ENCODE results near the gene BRINP3. TPM values are rescaled to one million over a fixed set of nuclear protein-coding genes. Genes with fewer than 3 reads are reported as not detected.

Gene BRINP3
- total RNA-seq, 1 experiment from 2014 or later, result 0.28 TPM

- Mint-ChIP-seq H3K27ac (no peak overlapping the region), H3K9me3 (peaks cover 4% of the 10 kb centered on the region), H3K4me1 (peaks cover 5% of the 10 kb centered on the region), H3K36me3 (no peaks in the 10 kb centered on the region), H3K27me3 (ENCODE audit: low read depth) (no peaks in the 10 kb centered on the region), H3K4me3 (no peak overlapping the region)
- ATAC-seq, result no peak
- TF ChIP-seq NFYB (CRISPR knock-in tag; conservative IDR thresholded peaks at IDR 0.05; ENCODE audit: low read depth) (no peak), ZNF396 (CRISPR knock-in tag; IDR thresholded peaks at IDR 0.05; ENCODE audit: borderline replicate concordance) (no peak), HMGXB4 (CRISPR knock-in tag; IDR thresholded peaks at IDR 0.05) (no peak)
- ChIA-PET POLR2A (no interaction called here), CTCF (no interaction called here)
- no peak for DNase-seq (ENCODE audit: low spot score)
Measured at GRCh38 chr1:190154744-190155143, 322.9 kb downstream of the BRINP3 start.

- ChIA-PET CTCF (no interaction called here), POLR2A (no interaction called here)
- no peak for ATAC-seq
- Mint-ChIP-seq H3K4me1 (0 out of 2 replicates have a peak, but pooled peaks cover 2% of the 10 kb centered on the region), H3K27me3 (ENCODE audit: low read depth) (no peaks in the 10 kb centered on the region), H3K9me3 (no peaks in the 10 kb centered on the region), H3K4me3 (no peak overlapping the region), H3K36me3 (no peaks in the 10 kb centered on the region), H3K27ac (no peak overlapping the region)
- no peak for DNase-seq (ENCODE audit: low spot score)
- TF ChIP-seq JAZF1 (CRISPR knock-in tag; IDR thresholded peaks at IDR 0.05) (no peak), JUN (CRISPR knock-in tag; IDR thresholded peaks at IDR 0.05) (no peak), CDX4 (CRISPR knock-in tag; IDR thresholded peaks at IDR 0.05; ENCODE audit: borderline replicate concordance) (no peak), STAT6 (CRISPR knock-in tag; conservative IDR thresholded peaks at IDR 0.05; ENCODE audit: low read depth) (no peak), USF2 (CRISPR knock-in tag; IDR thresholded peaks at IDR 0.05) (no peak), NFATC4 (CRISPR knock-in tag; IDR thresholded peaks at IDR 0.05) (no peak), E2F1 (CRISPR knock-in tag; IDR thresholded peaks at IDR 0.05) (no peak), TEAD1 (CRISPR knock-in tag; IDR thresholded peaks at IDR 0.05) (no peak), EMX1 (CRISPR knock-in tag; IDR thresholded peaks at IDR 0.05) (no peak), ZNF219 (CRISPR knock-in tag; IDR thresholded peaks at IDR 0.05; ENCODE audit: borderline replicate concordance) (no peak), GTF2I (CRISPR knock-in tag; conservative IDR thresholded peaks at IDR 0.05) (no peak), AFF4 (CRISPR knock-in tag; IDR thresholded peaks at IDR 0.05; ENCODE audit: borderline replicate concordance) (no peak), ZNF121 (CRISPR knock-in tag; IDR thresholded peaks at IDR 0.05) (no peak), MXD4 (CRISPR knock-in tag; IDR thresholded peaks at IDR 0.05; ENCODE audit: borderline replicate concordance) (no peak), ZNF317 (CRISPR knock-in tag; IDR thresholded peaks at IDR 0.05; ENCODE audit: borderline replicate concordance, low read depth) (no peak), MLX (CRISPR knock-in tag; IDR thresholded peaks at IDR 0.05) (no peak), TP53 (CRISPR knock-in tag; IDR thresholded peaks at IDR 0.05) (no peak), OVOL2 (CRISPR knock-in tag; IDR thresholded peaks at IDR 0.05; ENCODE audit: borderline replicate concordance) (no peak), ATF3 (CRISPR knock-in tag; conservative IDR thresholded peaks at IDR 0.05) (no peak)
Measured at GRCh38 chr1:190147616-190148015, 330.0 kb downstream of the BRINP3 start.

Measured in WTC11 (cell line).